ENCODE results near the gene ZNF423.

The ZNF423 gene

GRCh38 chr16:49726155-49726554, 129.8 kb downstream of the ZNF423 start:
- H3K27ac ChIP-seq = no peak overlapping the region
- TF ChIP-seq CTCF (conservative IDR thresholded peaks at IDR 0.05) = no peak

GRCh38 chr16:49725651-49726050, 130.3 kb downstream of the ZNF423 start:
- H3K27ac ChIP-seq = no peak overlapping the region
- no peak for TF ChIP-seq CTCF (conservative IDR thresholded peaks at IDR 0.05)

GRCh38 chr16:49724774-49725173, 131.1 kb downstream of the ZNF423 start:
- TF ChIP-seq CTCF (conservative IDR thresholded peaks at IDR 0.05) = no peak

GRCh38 chr16:49723310-49723709, 132.6 kb downstream of the ZNF423 start:
- no peak overlapping the region for H3K27ac ChIP-seq
- TF ChIP-seq CTCF (conservative IDR thresholded peaks at IDR 0.05) = no peak

More at GRCh38 chr16:49724774-49725173, 131.1 kb downstream of the ZNF423 start:
- no peak overlapping the region for H3K27ac ChIP-seq

GRCh38 chr16:49720225-49720624, 135.7 kb downstream of the ZNF423 start:
- no peak overlapping the region for H3K27ac ChIP-seq
- no peak for TF ChIP-seq CTCF (conservative IDR thresholded peaks at IDR 0.05)

- no peak overlapping the region for H3K27ac ChIP-seq
- no peak for TF ChIP-seq CTCF (conservative IDR thresholded peaks at IDR 0.05)
These were observed 138.2 kb downstream of the ZNF423 start for GRCh38 chr16:49717689-49718088.

GRCh38 chr16:49716339-49716934, 139.5 kb downstream of the ZNF423 start:
- H3K27ac ChIP-seq = no peak overlapping the region
- TF ChIP-seq CTCF (conservative IDR thresholded peaks at IDR 0.05) = no peak

Data from VCaP (cell line).